Measurements from ENCODE around the gene CSF1R.

DNA sequence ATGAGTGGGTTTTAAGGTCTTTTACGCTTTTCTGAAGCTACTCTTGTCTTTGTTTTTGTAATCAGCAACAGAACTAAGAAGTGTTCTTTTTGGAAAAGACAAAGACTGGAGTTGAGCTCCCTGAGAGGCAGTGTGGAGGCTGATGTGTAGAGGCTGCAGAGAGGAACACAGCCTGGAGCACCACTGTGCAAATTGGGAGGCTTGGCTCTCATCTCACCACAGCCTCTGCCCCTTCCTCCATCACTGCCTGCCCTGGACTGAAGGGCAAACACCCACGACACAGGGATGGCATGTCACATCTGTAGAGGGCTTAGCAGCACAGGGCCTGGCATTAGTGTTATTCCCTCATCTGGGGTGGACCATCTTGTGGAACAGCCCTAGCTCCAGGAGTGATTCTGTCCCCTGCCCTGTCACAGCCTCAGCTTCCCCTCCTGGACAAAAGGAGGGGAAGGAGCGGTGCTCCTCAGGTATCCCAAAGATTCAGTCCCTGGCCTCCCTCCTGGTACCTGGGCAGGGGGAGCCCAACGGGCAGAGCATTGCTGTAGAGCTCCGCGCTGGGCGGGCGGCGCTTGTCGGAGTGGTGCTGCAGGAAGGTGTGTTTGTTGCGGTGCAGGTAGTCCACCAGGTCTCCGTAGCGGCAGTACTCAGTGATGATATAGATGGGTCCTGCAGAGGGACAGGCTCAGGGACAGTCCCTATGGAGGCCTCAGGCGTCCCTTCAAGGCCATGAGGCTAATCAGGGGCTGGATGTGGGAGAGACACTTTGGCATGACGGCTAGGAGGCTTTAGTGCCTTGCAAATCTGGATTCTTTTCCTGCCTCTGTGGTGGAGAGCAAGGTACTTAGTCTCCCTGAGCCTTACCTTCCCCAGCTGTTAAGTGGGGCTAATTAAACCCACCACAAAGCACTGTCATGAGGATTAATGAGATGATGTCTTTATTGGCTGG, 36.5 kb upstream of the CSF1R start:
- TF ChIP-seq CTCF (IDR thresholded peaks at IDR 0.05 in 4 of 5, conservative IDR thresholded peaks at IDR 0.05 in 1 of 5) (no peak), POLR2A (IDR thresholded peaks at IDR 0.05) (no peak)
